Transverse colon (tissue), 4 donors: ENCODE data around the gene CHPF.

ENCODE experiments used
- EP300 ChIP-seq: sonication (generic); formaldehyde crosslinking; IDR thresholded peaks from one replicate; pipeline ENCODE4 v1.6.1; 2017; ENCODE audit warnings: antibody characterized with exemption, low read depth
- POLR2A ChIP-seq: fragments of 450-650 bp; IDR thresholded peaks from one replicate; pipeline ENCODE4 v1.6.1; 2016; ENCODE audit warnings: antibody characterized with exemption, mild to moderate bottlenecking, moderate library complexity
- POLR2AphosphoS5 ChIP-seq, 3 donors: sonication (generic); formaldehyde crosslinking; IDR thresholded peaks; one replicate each; pipeline ENCODE4 v1.6.1; 2016; ENCODE audit warnings: antibody characterized with exemption in 3 of 3
- TF ChIP-seq, protein P1 (sequence below), 5 experiments: fragments of 200-600 bp in 3 of 5; fragments of 450-650 bp in 2 of 5; sonication (generic) in 3 of 5; IDR thresholded peaks; 1 replicate in 2 of 5; 2 replicates in 3 of 5; pipeline ENCODE4 v1.5.1; 2016 to 2017; ENCODE audit warnings: antibody characterized with exemption in 5 of 5, inconsistent platforms in 3 of 5, mild to moderate bottlenecking in 2 of 5, moderate library complexity in 1 of 5

- TF ChIP-seq, protein P1, sequence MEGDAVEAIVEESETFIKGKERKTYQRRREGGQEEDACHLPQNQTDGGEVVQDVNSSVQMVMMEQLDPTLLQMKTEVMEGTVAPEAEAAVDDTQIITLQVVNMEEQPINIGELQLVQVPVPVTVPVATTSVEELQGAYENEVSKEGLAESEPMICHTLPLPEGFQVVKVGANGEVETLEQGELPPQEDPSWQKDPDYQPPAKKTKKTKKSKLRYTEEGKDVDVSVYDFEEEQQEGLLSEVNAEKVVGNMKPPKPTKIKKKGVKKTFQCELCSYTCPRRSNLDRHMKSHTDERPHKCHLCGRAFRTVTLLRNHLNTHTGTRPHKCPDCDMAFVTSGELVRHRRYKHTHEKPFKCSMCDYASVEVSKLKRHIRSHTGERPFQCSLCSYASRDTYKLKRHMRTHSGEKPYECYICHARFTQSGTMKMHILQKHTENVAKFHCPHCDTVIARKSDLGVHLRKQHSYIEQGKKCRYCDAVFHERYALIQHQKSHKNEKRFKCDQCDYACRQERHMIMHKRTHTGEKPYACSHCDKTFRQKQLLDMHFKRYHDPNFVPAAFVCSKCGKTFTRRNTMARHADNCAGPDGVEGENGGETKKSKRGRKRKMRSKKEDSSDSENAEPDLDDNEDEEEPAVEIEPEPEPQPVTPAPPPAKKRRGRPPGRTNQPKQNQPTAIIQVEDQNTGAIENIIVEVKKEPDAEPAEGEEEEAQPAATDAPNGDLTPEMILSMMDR (IDR thresholded peaks at IDR 0.05) = no peak
- no peak for TF ChIP-seq POLR2A
- TF ChIP-seq EP300 = no peak
- no peak for TF ChIP-seq POLR2AphosphoS5 (IDR thresholded peaks at IDR 0.05)
Measured at GRCh38 chr2:219566640-219567039, 23.0 kb upstream of the CHPF start.
